HepG2 (cell line): ENCODE measurements around the gene CLBA1. TPM values are rescaled to one million over a fixed set of nuclear protein-coding genes. Genes with fewer than 3 reads are reported as not detected.

Experiments
- ATF2 ChIP-seq: sonication (generic); formaldehyde crosslinking; IDR thresholded peaks from 2 replicates; pipeline ENCODE4 v1.4.0; 2020; ENCODE audit warnings: missing genetic modification reagents
- CHD4 ChIP-seq: fragments of 200-600 bp; sonication (generic); IDR thresholded peaks from 2 replicates; pipeline ENCODE4 v1.7.0; 2017; ENCODE audit warnings: mild to moderate bottlenecking, low read length, borderline replicate concordance
- DNMT3B ChIP-seq: conservative IDR thresholded peaks from 2 replicates; pipeline ENCODE4 v1.6.1; 2016; ENCODE audit warnings: missing biosample characterization, control low read depth
- ELF3 ChIP-seq: IDR thresholded peaks from 2 replicates; pipeline ENCODE4 v1.6.1; 2016; ENCODE audit warnings: missing genetic modification reagents, missing compliant biosample characterization
- ETS1 ChIP-seq: sonication (generic); formaldehyde crosslinking; IDR thresholded peaks from 2 replicates; pipeline ENCODE4 v1.4.0; 2020; ENCODE audit warnings: missing genetic modification reagents
- HMG20B ChIP-seq: conservative IDR thresholded peaks from 2 replicates; pipeline ENCODE4 v1.6.1; 2016; ENCODE audit warnings: missing genetic modification reagents, missing compliant biosample characterization
- ISX ChIP-seq: sonication (generic); formaldehyde crosslinking; conservative IDR thresholded peaks from 2 replicates; pipeline ENCODE4 v1.5.0; 2020; ENCODE audit warnings: missing genetic modification reagents
- KDM2A ChIP-seq: sonication (generic); formaldehyde crosslinking; IDR thresholded peaks from 2 replicates; pipeline ENCODE4 v1.4.0; 2020; ENCODE audit warnings: low read depth, missing genetic modification reagents, borderline replicate concordance
- NCOA5 ChIP-seq: sonication (generic); formaldehyde crosslinking; IDR thresholded peaks from 2 replicates; pipeline ENCODE4 v1.4.0; 2020; ENCODE audit warnings: missing genetic modification reagents
- NONO ChIP-seq, 2 experiments: fragments of 450-650 bp in 1 of 2; sonication (generic) in 1 of 2; formaldehyde crosslinking in 1 of 2; IDR thresholded peaks in 1 of 2; conservative IDR thresholded peaks in 1 of 2; 2 replicates each; pipeline versions ENCODE4 v1.6.1 to v1.8.0; 2017 to 2022; ENCODE audit warnings: mild to moderate bottlenecking in 1 of 2, missing genetic modification reagents in 1 of 2, moderate library complexity in 1 of 2
- SAP130 ChIP-seq: IDR thresholded peaks from 2 replicates; pipeline ENCODE4 v1.6.1; 2016; ENCODE audit warnings: low read depth
- SETDB1 ChIP-seq: sonication (generic); formaldehyde crosslinking; IDR thresholded peaks from 2 replicates; pipeline ENCODE4 v1.5.1; 2020; ENCODE audit warnings: missing genetic modification reagents, mild to moderate bottlenecking, borderline replicate concordance
- SIN3B ChIP-seq: fragments of 150-350 bp; IDR thresholded peaks from 2 replicates; pipeline ENCODE4 v1.6.1; 2014; ENCODE audit warnings: low read length
- SMAD9 ChIP-seq: sonication (generic); formaldehyde crosslinking; IDR thresholded peaks from 2 replicates; pipeline ENCODE4 v1.5.1; 2020; ENCODE audit warnings: mild to moderate bottlenecking, missing genetic modification reagents
- STAT5B ChIP-seq: sonication (generic); formaldehyde crosslinking; IDR thresholded peaks from 2 replicates; pipeline ENCODE4 v1.4.0; 2020; ENCODE audit warnings: missing genetic modification reagents
- TGIF2 ChIP-seq: IDR thresholded peaks from 2 replicates; pipeline ENCODE4 v1.6.1; 2016; ENCODE audit warnings: control low read depth, missing compliant biosample characterization
- TRIM24 ChIP-seq: sonication (generic); formaldehyde crosslinking; IDR thresholded peaks from 2 replicates; pipeline ENCODE4 v1.8.0; 2022; ENCODE audit warnings: mild to moderate bottlenecking, missing genetic modification reagents
- ZBTB20 ChIP-seq: sonication (generic); formaldehyde crosslinking; IDR thresholded peaks from 2 replicates; pipeline ENCODE4 v1.8.1; 2023; ENCODE audit warnings: missing genetic modification reagents, low read depth, mild to moderate bottlenecking, borderline replicate concordance
- ZBTB25 ChIP-seq: IDR thresholded peaks from 2 replicates; pipeline ENCODE4 v1.6.1; 2018; ENCODE audit warnings: missing genetic modification reagents
- ZFP62 ChIP-seq: sonication (generic); formaldehyde crosslinking; IDR thresholded peaks from 2 replicates; pipeline ENCODE4 v1.4.0; 2020; ENCODE audit warnings: missing genetic modification reagents
- ZNF34 ChIP-seq: sonication (generic); formaldehyde crosslinking; IDR thresholded peaks from 2 replicates; pipeline ENCODE4 v1.4.0; 2020; ENCODE audit warnings: mild to moderate bottlenecking, missing genetic modification reagents, borderline replicate concordance
- ZNF441 ChIP-seq: sonication (generic); formaldehyde crosslinking; IDR thresholded peaks from 2 replicates; pipeline ENCODE4 v1.7.0; 2021; ENCODE audit warnings: missing genetic modification reagents, borderline replicate concordance
- ZNF710 ChIP-seq: sonication (generic); formaldehyde crosslinking; IDR thresholded peaks from 2 replicates; pipeline ENCODE4 v1.5.0; 2020; ENCODE audit warnings: mild to moderate bottlenecking, missing genetic modification reagents, borderline replicate concordance
- ZSCAN12 ChIP-seq: sonication (generic); formaldehyde crosslinking; IDR thresholded peaks from 2 replicates; pipeline ENCODE4 v1.9.0; 2021; ENCODE audit warnings: mild to moderate bottlenecking, missing genetic modification reagents
- ZSCAN22 ChIP-seq: sonication (generic); formaldehyde crosslinking; IDR thresholded peaks from 2 replicates; pipeline ENCODE4 v1.4.0; 2020; ENCODE audit warnings: mild to moderate bottlenecking, missing genetic modification reagents
- polyA plus RNA-seq, 8 experiments: library from polyadenylated mRNA; depleted of rRNA in 3 of 8; stranded (reverse) in 7 of 8; unstranded in 1 of 8; fragments of >200 nt; fragmentation: Illumina TruSeq in 4 of 8; extraction: Trizol in 4 of 8; gene quantifications; 2 replicates each; pipeline versions ENCODE4 v1.2.1 to v1.2.3, GENCODE V29; 2011 to 2016; ENCODE audit warnings: low read depth in 4 of 8, missing spikeins in 1 of 8, mixed read lengths in 1 of 8; ENCODE audit not compliant: insufficient read depth in 1 of 8
- total RNA-seq, 5 experiments: library from RNA; depleted of rRNA; stranded (reverse); fragments of >200 nt; fragmentation: Illumina TruSeq; extraction: Trizol; gene quantifications; 2 replicates each; pipeline ENCODE4 v1.2.3, GENCODE V29; 2016; ENCODE audit warnings: low read depth in 1 of 5

The CLBA1 gene
- total and polyA plus RNA-seq, 2 of the 13 experiments (the other 11 are each of a cell fraction or from before 2014, with no cell fraction given), result 1.2 to 1.4 TPM

- TF ChIP-seq ZNF710 (CRISPR knock-in tag) (no peak), SAP130 (peak; percentile 85), ATF2 (CRISPR knock-in tag) (no peak), STAT5B (no peak), ZSCAN22 (CRISPR knock-in tag) (no peak), NONO (IDR thresholded peaks at IDR 0.05) (no peak), NONO (CRISPR knock-in tag; conservative IDR thresholded peaks at IDR 0.05) (no peak), ZNF34 (CRISPR knock-in tag) (no peak), ZNF441 (no peak), SIN3B (no peak), TGIF2 (CRISPR knock-in tag) (no peak), SETDB1 (CRISPR knock-in tag) (no peak), ETS1 (no peak; the same call in 1 of the 2 replicates), ZFP62 (CRISPR knock-in tag) (no peak), ZBTB25 (CRISPR knock-in tag) (no peak), SMAD9 (CRISPR knock-in tag) (no peak), ZSCAN12 (CRISPR knock-in tag) (no peak), ELF3 (CRISPR knock-in tag) (no peak), TRIM24 (CRISPR knock-in tag) (no peak), ISX (no peak), HMG20B (CRISPR knock-in tag) (no peak), NCOA5 (CRISPR knock-in tag) (no peak), CHD4 (no peak), ZBTB20 (CRISPR knock-in tag) (no peak), DNMT3B (0 out of 2 replicates have a peak, but pooled peaks have one; percentile 51), KDM2A (CRISPR knock-in tag) (no peak; the same call in 1 of the 2 replicates)
Measured at GRCh38 chr14:105020815-105021655, 35.4 kb downstream of the CLBA1 start, which contains the start of gene CDCA4 (continued).
